Smooth muscle cell (in vitro differentiated cells): ENCODE measurements around the gene FCHSD2. TPM values are rescaled to one million over a fixed set of nuclear protein-coding genes. Genes with fewer than 3 reads are reported as not detected.

Experiments used
- DNase-seq: peaks from one replicate; lab custom pipeline; 2025; ENCODE audit not compliant: unreplicated experiment; lab: John Stamatoyannopoulos, UW
- H2AFZ ChIP-seq: fragments of 200-600 bp; sonication (generic); 2 replicates; pipeline ENCODE4 v1.6.0; 2016; ENCODE audit warnings: antibody characterized with exemption, low read depth, mild to moderate bottlenecking
- H3F3A ChIP-seq: fragments of 200-600 bp; sonication (generic); 2 replicates; pipeline ENCODE4 v1.6.0; 2017; ENCODE audit warnings: antibody characterized with exemption, low read depth
- H3K27ac ChIP-seq: fragments of 200-600 bp; sonication (generic); 2 replicates; pipeline ENCODE4 v1.5.1; 2016; ENCODE audit warnings: low read depth, mild to moderate bottlenecking
- H3K27me3 ChIP-seq: fragments of 200-600 bp; sonication (generic); 2 replicates; pipeline ENCODE4 v1.6.1; 2016; ENCODE audit warnings: low read depth, mild to moderate bottlenecking
- H3K36me3 ChIP-seq: fragments of 200-600 bp; sonication (generic); 2 replicates; pipeline ENCODE4 v1.5.1; 2016; ENCODE audit warnings: low read depth
- H3K4me1 ChIP-seq: fragments of 200-600 bp; sonication (generic); 2 replicates; pipeline ENCODE4 v1.5.1; 2016; ENCODE audit warnings: low read depth
- H3K4me2 ChIP-seq: fragments of 200-600 bp; sonication (generic); 2 replicates; pipeline ENCODE4 v1.6.0; 2016; ENCODE audit warnings: mild to moderate bottlenecking
- H3K4me3 ChIP-seq: fragments of 200-600 bp; sonication (generic); 2 replicates; pipeline ENCODE4 v1.5.1; 2016; ENCODE audit warnings: mild to moderate bottlenecking
- H3K79me2 ChIP-seq: fragments of 200-600 bp; sonication (generic); 2 replicates; pipeline ENCODE4 v1.6.0; 2016; ENCODE audit warnings: low read depth, mild to moderate bottlenecking
- H3K9ac ChIP-seq: fragments of 200-600 bp; sonication (generic); 2 replicates; pipeline ENCODE4 v1.6.0; 2016; ENCODE audit warnings: low read depth
- H3K9me3 ChIP-seq: fragments of 200-600 bp; sonication (generic); replicated peaks from 2 replicates; pipeline ENCODE4 v1.5.1; 2016; ENCODE audit warnings: low read depth
- H4K20me1 ChIP-seq: fragments of 200-600 bp; sonication (generic); 2 replicates; pipeline ENCODE4 v1.6.0; 2016; ENCODE audit warnings: low read depth
- CTCF ChIP-seq: fragments of 200-600 bp; sonication (generic); IDR thresholded peaks from 2 replicates; pipeline ENCODE4 v1.5.1; 2017; ENCODE audit warnings: borderline replicate concordance, mild to moderate bottlenecking, antibody characterized with exemption; ENCODE audit not compliant: insufficient read depth, poor library complexity, severe bottlenecking
- WGBS: methylation state at CpG from one replicate; pipeline ENCODE4 v1.1.7; 2016; ENCODE audit warnings: low lambda C conversion rate; 5-methylcytosine and 5-hydroxymethylcytosine counted together
- polyA plus RNA-seq: library from polyadenylated mRNA; unstranded; fragments of >200 nt; fragmentation: Nextera tagmentation; extraction: Ambion mirVana; gene quantifications from 2 replicates; pipeline ENCODE4 v1.2.1, GENCODE V29; 2016
- total RNA-seq: library from RNA; depleted of rRNA; stranded (reverse); fragments of >200 nt; gene quantifications from 2 replicates; pipeline ENCODE4 v1.2.3, GENCODE V29; 2014

The FCHSD2 gene
- total and polyA plus RNA-seq, 2 experiments from 2014 or later: 14.6 to 24.3 TPM

- Histone ChIP-seq H3K4me1 (peaks cover 10% of the 10 kb centered on the region), H3K27ac (no peak overlapping the region), H3K4me3 (no peak overlapping the region), H3K36me3 (no peaks in the 10 kb centered on the region), H3K27me3 (no peaks in the 10 kb centered on the region), H3F3A (no peaks in the 10 kb centered on the region), H3K9me3 (no peaks in the 10 kb centered on the region), H3K9ac (no peak overlapping the region), H3K4me2 (no peak overlapping the region), H3K79me2 (no peaks in the 10 kb centered on the region), H2AFZ (no peak overlapping the region), H4K20me1 (no peaks in the 10 kb centered on the region)
- WGBS: 88% methylated on average over 15 of the region's 15 CpGs
- no peak for DNase-seq
- TF ChIP-seq CTCF: no peak
Measured at GRCh38 chr11:73147771-73148681, 5.9 kb upstream of the FCHSD2 start.

GRCh38 chr11:73145986-73146575 is 4.0 kb upstream of the FCHSD2 start:
- Histone ChIP-seq H3K27ac (no peak overlapping the region), H3K79me2 (peaks cover under 1% of the 10 kb centered on the region), H2AFZ (no peak overlapping the region), H4K20me1 (no peaks in the 10 kb centered on the region), H3K9ac (no peak overlapping the region), H3K9me3 (no peaks in the 10 kb centered on the region), H3K4me1 (peaks cover 12% of the 10 kb centered on the region), H3K4me2 (no peak overlapping the region), H3F3A (no peaks in the 10 kb centered on the region), H3K27me3 (no peaks in the 10 kb centered on the region), H3K4me3 (no peak overlapping the region), H3K36me3 (no peaks in the 10 kb centered on the region)
- TF ChIP-seq CTCF: no peak
- 97% methylated on average over 6 of the region's 6 CpGs for WGBS
- no peak for DNase-seq

GRCh38 chr11:73143126-73143838 is 1.2 kb upstream of the FCHSD2 start:
- Histone ChIP-seq H3K36me3 (no peaks in the 10 kb centered on the region), H3K4me1 (peaks cover 21% of the 10 kb centered on the region), H4K20me1 (peaks cover 11% of the 10 kb centered on the region), H3K27me3 (no peaks in the 10 kb centered on the region), H3K79me2 (peaks cover 28% of the 10 kb centered on the region), H3K9ac (no peak overlapping the region), H3F3A (no peaks in the 10 kb centered on the region), H3K9me3 (no peaks in the 10 kb centered on the region), H3K4me2 (peak overlapping the region; percentile 94), H2AFZ (peak overlapping the region; percentile 54), H3K4me3 (peak overlapping the region; percentile 80), H3K27ac (peak overlapping the region; percentile 89)
- DNase-seq: no peak
- TF ChIP-seq CTCF: no peak
- WGBS: 38% methylated on average over 13 of the region's 13 CpGs
